Measurements from ENCODE around the gene PRC1. TPM values are rescaled to one million over a fixed set of nuclear protein-coding genes. Genes with fewer than 3 reads are reported as not detected.

PRC1 gene
- total RNA-seq, 3 donors from 2014 or later (not counting 1 experiment from before 2014, with no cell fraction given): 18.9 to 25.1 (median 23.3) TPM

DNA sequence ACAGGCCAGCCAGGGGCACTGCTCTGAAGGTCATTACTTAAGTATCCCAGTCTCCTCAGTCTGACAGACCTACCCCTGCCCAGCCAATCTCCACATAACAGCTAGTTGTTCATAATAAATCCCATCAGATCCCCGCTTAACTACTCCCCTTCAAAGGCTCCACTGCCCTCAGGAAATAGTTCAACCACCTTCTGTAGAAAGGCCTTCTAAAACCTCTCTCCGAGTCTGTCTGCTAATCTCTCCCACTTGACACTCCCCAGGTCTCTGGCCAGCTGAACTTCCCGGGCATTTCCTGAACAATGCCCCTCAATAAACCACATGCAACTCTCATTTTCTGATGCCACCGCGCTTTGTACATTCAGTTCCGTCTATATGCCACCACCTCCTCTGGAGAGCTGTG is 6.0 kb downstream of the PRC1 start:
- intact Hi-C loops (cut with micrococcal nuclease): no loop called here
- H3K4me3 Mint-ChIP-seq: no peak overlapping the region
- H3K4me1 Mint-ChIP-seq: peaks cover 5 to 8% of the 10 kb centered on the region in 2 donors

DNA sequence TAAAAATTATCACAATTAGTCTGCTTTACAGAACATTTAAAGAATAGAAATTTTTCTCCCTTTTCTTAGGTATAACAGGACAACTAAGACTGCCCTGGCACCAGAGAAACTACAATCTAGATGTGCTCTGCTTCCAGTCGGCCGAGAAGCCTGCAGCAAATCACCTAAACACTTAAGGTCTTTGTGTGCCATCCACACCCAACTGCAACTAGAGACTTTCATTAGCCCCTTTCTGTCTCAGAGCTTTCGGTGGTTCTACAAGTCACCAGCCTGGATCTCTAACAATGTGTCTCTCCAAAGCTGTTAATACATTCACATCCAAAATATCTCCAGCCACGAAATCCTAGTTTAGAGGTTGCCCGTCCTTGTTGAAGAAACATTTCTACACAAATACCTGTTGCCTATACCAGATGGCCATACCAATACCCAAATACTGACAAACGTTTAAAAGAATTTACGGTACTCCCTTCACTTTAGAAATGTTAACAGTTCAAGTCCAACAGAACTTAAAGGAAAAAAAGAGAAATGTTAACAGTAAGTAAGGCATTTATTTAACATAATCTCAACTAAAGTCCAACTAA is 6.7 kb downstream of the PRC1 start:
- no peak overlapping the region for H3K4me3 Mint-ChIP-seq

More for the DNA sequence above, 6.0 kb downstream of the PRC1 start:
- DNase-seq (no peak), ATAC-seq (no peak)
- Histone ChIP-seq H3K27me3 (ENCODE audit: control insufficient read depth, insufficient read depth, low read length) (no peaks in the 10 kb centered on the region), H3K27ac (ENCODE audit: low read length) (no peak overlapping the region), H3K4me3 (ENCODE audit: low read length) (no peak overlapping the region), H3K9me3 (ENCODE audit: control insufficient read depth, insufficient read depth, low read length) (no peaks in the 10 kb centered on the region), H3K36me3 (ENCODE audit: control insufficient read depth, insufficient read depth, low read length) (no peaks in the 10 kb centered on the region), H3K4me1 (ENCODE audit: control insufficient read depth, insufficient read depth, low read length) (peaks cover 8% of the 10 kb centered on the region)
- Mint-ChIP-seq H3K9me3 (no peaks in the 10 kb centered on the region), H3K27me3 (ENCODE audit: low read depth in 2 of 2) (no peaks in the 10 kb centered on the region), H3K27ac (peak overlapping the region in 1 of 2 donors; percentile 4), H3K36me3 (no peaks in the 10 kb centered on the region)
- TF ChIP-seq CTCF (IDR thresholded peaks at IDR 0.05): no peak
- WGBS (ENCODE audit: insufficient coverage): 54% methylated on average over 6 of the region's 6 CpGs

DNA sequence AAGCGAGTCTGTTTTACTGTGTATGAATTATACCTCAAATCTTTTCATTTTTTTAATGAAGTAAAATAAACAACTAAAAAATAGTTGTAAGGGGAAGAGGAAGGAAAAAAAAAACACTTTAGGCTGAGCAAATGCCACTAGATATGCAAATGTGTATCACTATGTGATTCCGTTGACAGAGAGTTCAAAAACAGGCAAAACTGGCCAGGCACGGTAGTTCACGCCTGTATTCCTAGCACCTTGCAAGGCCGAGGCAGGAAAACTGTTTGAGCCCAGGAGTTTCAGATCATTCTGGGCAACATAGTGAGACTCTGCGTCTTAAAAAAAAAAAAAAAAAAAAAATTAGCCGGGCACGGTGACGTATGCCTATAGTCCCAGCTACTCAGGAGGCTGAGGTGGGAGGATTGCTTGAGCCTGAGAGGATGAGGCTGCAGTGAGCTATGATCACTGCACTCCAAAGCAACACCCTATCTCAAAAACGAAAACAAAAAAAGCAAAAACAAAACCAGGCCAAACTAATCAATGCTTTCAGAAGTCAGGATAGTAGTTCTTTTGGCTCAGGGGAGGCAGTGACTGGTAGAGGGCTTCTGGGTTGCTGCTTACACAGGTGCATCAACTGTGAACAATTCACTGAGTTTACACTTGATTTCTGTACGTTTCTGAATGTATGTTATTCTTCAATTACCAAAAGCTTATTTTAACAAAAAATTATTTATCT is 7.4 kb downstream of the PRC1 start:
- Mint-ChIP-seq H3K4me1 (peaks cover 5 to 8% of the 10 kb centered on the region in 2 donors), H3K9me3 (no peaks in the 10 kb centered on the region), H3K4me3 (no peak overlapping the region), H3K27me3 (ENCODE audit: low read depth in 2 of 2) (no peaks in the 10 kb centered on the region), H3K36me3 (no peaks in the 10 kb centered on the region), H3K27ac (no peak overlapping the region)
- Histone ChIP-seq H3K36me3 (ENCODE audit: control insufficient read depth, insufficient read depth, low read length) (no peaks in the 10 kb centered on the region), H3K9me3 (ENCODE audit: control insufficient read depth, insufficient read depth, low read length) (no peaks in the 10 kb centered on the region), H3K27me3 (ENCODE audit: control insufficient read depth, insufficient read depth, low read length) (no peaks in the 10 kb centered on the region), H3K27ac (ENCODE audit: low read length) (no peak overlapping the region), H3K4me1 (ENCODE audit: control insufficient read depth, insufficient read depth, low read length) (peaks cover 6% of the 10 kb centered on the region), H3K4me3 (ENCODE audit: low read length) (no peak overlapping the region)
- intact Hi-C loops (cut with micrococcal nuclease): no loop called here
- DNase-seq: no peak
- no peak for ATAC-seq
- no peak for TF ChIP-seq CTCF (IDR thresholded peaks at IDR 0.05)
- 81% methylated on average over 5 of the region's 11 CpGs for WGBS (ENCODE audit: insufficient coverage)

More for the DNA sequence above, 6.7 kb downstream of the PRC1 start:
- H3K27ac Mint-ChIP-seq: no peak overlapping the region
- Histone ChIP-seq H3K27me3 (ENCODE audit: control insufficient read depth, insufficient read depth, low read length) (no peaks in the 10 kb centered on the region), H3K9me3 (ENCODE audit: control insufficient read depth, insufficient read depth, low read length) (no peaks in the 10 kb centered on the region), H3K4me1 (ENCODE audit: control insufficient read depth, insufficient read depth, low read length) (peaks cover 6% of the 10 kb centered on the region), H3K27ac (ENCODE audit: low read length) (no peak overlapping the region), H3K4me3 (ENCODE audit: low read length) (no peak overlapping the region), H3K36me3 (ENCODE audit: control insufficient read depth, insufficient read depth, low read length) (no peaks in the 10 kb centered on the region)
- intact Hi-C loops (cut with micrococcal nuclease): no loop called here
- 89% methylated on average over 7 of the region's 7 CpGs for WGBS (ENCODE audit: insufficient coverage)
- no peak for DNase-seq
- no peak for TF ChIP-seq CTCF (IDR thresholded peaks at IDR 0.05)
- H3K27me3 Mint-ChIP-seq (ENCODE audit: low read depth in 2 of 2): no peaks in the 10 kb centered on the region
- no peaks in the 10 kb centered on the region for H3K9me3 Mint-ChIP-seq
- ATAC-seq: no peak
- peaks cover 5 to 8% of the 10 kb centered on the region in 2 donors for H3K4me1 Mint-ChIP-seq
- no peaks in the 10 kb centered on the region for H3K36me3 Mint-ChIP-seq

All from natural killer cell (primary cell).